Coronary artery (tissue), 2 donors: ENCODE measurements around the gene WHRN.

Experiments
- DNase-seq: peaks from one replicate; pipeline ENCODE4 v3.0.0-alpha.2; 2017; ENCODE audit warnings: low spot score
- H3K27ac ChIP-seq, 2 donors: fragments of 200-600 bp; sonication (generic); one replicate each; pipeline ENCODE4 v1.5.1; 2016 to 2019
- H3K4me3 ChIP-seq: fragments of 200-600 bp; sonication (generic); 2 replicates; pipeline ENCODE4 v1.5.1; 2016; ENCODE audit warnings: mild to moderate bottlenecking, moderate library complexity
- CTCF ChIP-seq: fragments of 200-600 bp; sonication (generic); IDR thresholded peaks from one replicate; pipeline ENCODE4 v1.5.1; 2019; ENCODE audit warnings: antibody characterized with exemption

The WHRN gene

DNA sequence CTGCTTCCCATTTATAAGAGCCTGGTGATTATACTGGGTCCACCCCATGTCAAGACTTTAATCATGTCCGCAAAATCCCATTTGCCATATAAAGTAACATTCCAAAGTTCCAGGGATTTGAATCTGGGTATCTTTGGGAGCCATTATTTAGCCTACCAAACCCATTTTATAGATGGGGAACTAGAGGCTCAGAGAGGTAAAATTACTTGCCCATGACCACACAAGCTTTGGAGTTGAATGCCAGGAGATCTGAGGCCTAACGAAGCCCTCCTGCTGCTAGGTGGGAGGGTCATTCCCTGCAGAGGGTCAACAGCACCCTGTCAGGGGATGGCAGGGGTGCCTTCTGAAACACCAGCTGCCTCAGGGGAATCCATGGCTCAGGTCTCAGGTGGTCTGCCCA is 104.5 kb downstream of the WHRN start:
- Histone ChIP-seq H3K4me3 (no peak overlapping the region), H3K27ac (no peak overlapping the region)
- no peak for TF ChIP-seq CTCF
- no peak for DNase-seq

DNA sequence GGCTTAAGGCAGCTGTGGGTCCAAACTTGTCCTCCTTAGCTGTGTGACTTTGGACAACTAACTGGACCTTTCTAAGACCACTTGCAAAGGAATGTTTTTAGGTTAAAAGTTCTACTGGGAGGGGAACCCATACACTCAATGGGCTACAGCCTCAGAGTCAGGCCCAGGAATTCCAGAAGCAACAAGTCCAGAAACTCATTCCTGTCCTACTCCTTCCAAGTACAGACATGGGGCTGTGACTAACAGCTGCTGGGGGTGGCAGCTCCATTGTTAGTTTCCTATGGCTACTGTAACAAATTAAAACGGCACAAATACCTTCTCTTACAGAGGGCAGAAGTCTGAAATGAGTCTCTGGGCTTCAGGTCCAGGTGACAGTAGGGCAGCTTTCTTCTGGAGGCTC is 105.1 kb downstream of the WHRN start:
- no peak for TF ChIP-seq CTCF
- no peak for DNase-seq
- H3K4me3 ChIP-seq, result no peak overlapping the region
- H3K27ac ChIP-seq, result no peak overlapping the region

GRCh38 chr9:114399381-114399780 is 105.9 kb downstream of the WHRN start:
- H3K27ac ChIP-seq, result no peak overlapping the region
- no peak for DNase-seq
- no peak overlapping the region for H3K4me3 ChIP-seq
- no peak for TF ChIP-seq CTCF

DNA sequence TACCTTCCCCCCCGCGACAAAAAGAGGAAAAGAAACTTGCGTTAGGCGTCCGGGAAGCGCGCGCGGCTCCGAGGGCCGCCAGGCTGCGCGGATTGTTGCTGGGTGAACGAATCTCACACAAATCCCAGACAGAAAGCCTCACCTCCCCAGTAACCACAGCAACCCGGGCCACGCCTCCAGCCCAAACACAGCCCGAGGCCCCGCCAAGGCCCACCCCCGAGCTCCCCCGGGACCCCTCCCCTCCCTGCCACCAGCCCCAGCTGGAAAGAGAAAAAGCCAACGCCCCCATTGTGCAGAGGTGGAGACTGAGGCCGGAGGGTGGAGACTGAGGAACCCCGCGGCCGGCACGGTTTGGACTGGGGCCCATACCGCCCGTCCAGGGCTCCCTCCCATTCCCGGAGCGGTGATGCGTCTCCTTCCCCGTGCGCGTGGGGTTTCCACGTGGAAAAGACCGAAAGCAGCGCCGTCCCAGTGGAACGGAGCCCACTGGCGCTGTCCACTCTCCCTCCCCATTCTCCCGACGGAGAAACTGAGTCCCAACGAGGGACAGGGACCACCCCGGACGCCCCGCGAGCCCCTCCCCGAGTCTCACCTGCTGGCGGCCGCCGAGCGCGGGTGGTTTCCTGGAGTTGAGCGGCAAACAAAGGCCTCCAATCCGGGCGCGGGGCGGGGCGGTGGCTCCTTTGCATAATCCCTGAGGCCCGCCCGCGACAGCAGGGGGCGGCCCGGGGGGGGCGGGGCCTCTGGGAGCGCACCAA is 107.2 kb downstream of the WHRN start:
- peak overlapping the region; percentile 72 for H3K4me3 ChIP-seq
- peak overlapping the region; percentile 82 to 88 for H3K27ac ChIP-seq
- peak; percentile 97 for DNase-seq
- TF ChIP-seq CTCF, result no peak

DNA sequence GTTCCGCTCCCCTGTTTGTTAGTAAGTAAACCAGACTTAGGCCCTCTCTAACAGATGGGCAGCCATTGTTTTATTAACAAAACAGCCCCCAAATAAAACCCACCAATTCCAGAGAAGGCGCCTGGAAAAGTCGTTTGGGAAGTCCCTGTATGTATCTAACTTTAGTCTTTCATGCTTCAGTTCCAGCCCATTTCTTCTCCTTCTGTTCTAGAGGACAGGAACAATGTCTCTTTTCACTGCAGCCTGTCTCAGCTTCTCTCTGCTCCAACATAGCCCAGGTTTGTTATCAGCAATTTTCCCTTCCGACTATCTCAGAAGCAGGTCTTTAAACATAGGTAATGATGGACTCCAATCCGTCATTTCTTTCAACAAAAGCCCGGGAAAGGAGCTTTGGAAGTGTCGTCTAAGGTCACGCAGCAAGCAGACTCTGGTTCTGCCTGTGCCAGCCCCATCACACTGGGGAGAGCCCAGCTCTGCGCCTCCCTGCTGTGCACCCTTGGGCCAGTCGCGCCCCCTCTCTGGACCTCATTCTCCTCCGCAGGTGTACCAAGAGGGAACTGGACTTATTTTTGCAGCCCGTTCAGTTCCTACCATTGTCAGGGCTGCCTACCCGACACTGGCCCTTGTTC is 107.9 kb downstream of the WHRN start:
- Histone ChIP-seq H3K4me3 (peak overlapping the region; percentile 72), H3K27ac (peak overlapping the region; percentile 82 to 88)
- no peak for TF ChIP-seq CTCF
- no peak for DNase-seq

- Histone ChIP-seq H3K4me3 (peak overlapping the region; percentile 72), H3K27ac (peak overlapping the region; percentile 82 to 88)
- no peak for TF ChIP-seq CTCF
- DNase-seq, result no peak
Measured at GRCh38 chr9:114396558-114397218, 108.6 kb downstream of the WHRN start.
